Activated CD4-positive, alpha-beta T cell treated with anti-CD3 and anti-CD28 coated beads, Interleukin-2, amount 10 ng/mL, durations not matched to agents 7 days and 5 days (primary cell): ENCODE data around the gene TMEM121. TPM values are rescaled to one million over a fixed set of nuclear protein-coding genes. Genes with fewer than 3 reads are reported as not detected.
A peak's percentile ranks its signal among the peaks of the same experiment; 100 is the strongest.
"Not testable (repeated sequence)": the region's sequence is repeated elsewhere in the genome, so short reads cannot be mapped to it uniquely, and the experiment has no call there.

Experiments
- CTCF ChIA-PET: fragments of 350-600 bp; sonication (Branson Sonifier 250); formaldehyde crosslinking; loops from one replicate; lab custom pipeline; 2021; ENCODE audit warnings: antibody characterized with exemption; lab: Charles Lee
- POLR2A ChIA-PET: fragments of 350-600 bp; sonication (Branson Sonifier 250); formaldehyde crosslinking; loops from one replicate; lab custom pipeline; 2021; ENCODE audit warnings: antibody characterized with exemption; lab: Charles Lee
- DNase-seq: peaks from one replicate; pipeline ENCODE4 v3.0.0-alpha.2; 2020
- H3K27ac Mint-ChIP-seq: one replicate; pipeline ENCODE4 v1.8.0; 2021; ENCODE audit warnings: mild to moderate bottlenecking, moderate library complexity, mixed read lengths
- H3K27me3 Mint-ChIP-seq: one replicate; pipeline ENCODE4 v1.8.0; 2021; ENCODE audit warnings: mixed read lengths
- H3K36me3 Mint-ChIP-seq: one replicate; pipeline ENCODE4 v1.8.0; 2021; ENCODE audit warnings: low read depth, mixed read lengths
- H3K4me1 Mint-ChIP-seq: one replicate; pipeline ENCODE4 v1.8.0; 2021; ENCODE audit warnings: mixed read lengths
- H3K4me3 Mint-ChIP-seq: one replicate; pipeline ENCODE4 v1.8.0; 2021; ENCODE audit warnings: mild to moderate bottlenecking, moderate library complexity, mixed read lengths
- H3K9me3 Mint-ChIP-seq: one replicate; pipeline ENCODE4 v1.8.0; 2021; ENCODE audit warnings: mixed read lengths
- total RNA-seq, 2 experiments: library from RNA; stranded (reverse); gene quantifications; one replicate each; pipeline ENCODE4 v1.2.3, GENCODE V29; 2021

The TMEM121 gene
- total RNA-seq, 2 experiments from 2014 or later = 4.6 TPM

- Mint-ChIP-seq H3K4me1 (no peaks in the 10 kb centered on the region), H3K36me3 (no peaks in the 10 kb centered on the region), H3K4me3 (no peak overlapping the region), H3K27me3 (no peaks in the 10 kb centered on the region), H3K9me3 (peaks cover 28% of the 10 kb centered on the region), H3K27ac (no peak overlapping the region)
- ChIA-PET CTCF (no interaction called here), POLR2A (no interaction called here)
- no peak for DNase-seq
Observed at GRCh38 chr14:105568859-105569766, 42.7 kb downstream of the TMEM121 start.

DNA sequence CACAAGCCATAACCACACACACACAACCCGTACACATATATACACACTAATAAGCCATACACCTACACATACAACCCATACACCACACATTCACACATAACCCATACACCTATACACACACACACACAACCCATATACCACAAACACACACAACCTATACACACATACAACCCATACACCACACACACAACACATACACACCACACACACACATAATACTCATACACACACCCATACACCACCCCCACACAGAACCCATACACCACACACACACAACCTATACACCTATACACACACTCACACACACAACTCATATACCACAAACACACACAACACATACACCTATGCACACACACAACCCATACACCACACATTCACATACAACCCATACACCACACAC, 44.1 kb downstream of the TMEM121 start:
- CTCF ChIA-PET = no interaction called here
- no peaks in the 10 kb centered on the region for H3K27me3 Mint-ChIP-seq
- H3K9me3 Mint-ChIP-seq = peaks cover 28% of the 10 kb centered on the region
- no peak for DNase-seq
- no peaks in the 10 kb centered on the region for H3K36me3 Mint-ChIP-seq
- no peaks in the 10 kb centered on the region for H3K4me1 Mint-ChIP-seq
- POLR2A ChIA-PET = no interaction called here
- H3K27ac Mint-ChIP-seq = peak overlapping the region; percentile 3
- H3K4me3 Mint-ChIP-seq = no peak overlapping the region

DNA sequence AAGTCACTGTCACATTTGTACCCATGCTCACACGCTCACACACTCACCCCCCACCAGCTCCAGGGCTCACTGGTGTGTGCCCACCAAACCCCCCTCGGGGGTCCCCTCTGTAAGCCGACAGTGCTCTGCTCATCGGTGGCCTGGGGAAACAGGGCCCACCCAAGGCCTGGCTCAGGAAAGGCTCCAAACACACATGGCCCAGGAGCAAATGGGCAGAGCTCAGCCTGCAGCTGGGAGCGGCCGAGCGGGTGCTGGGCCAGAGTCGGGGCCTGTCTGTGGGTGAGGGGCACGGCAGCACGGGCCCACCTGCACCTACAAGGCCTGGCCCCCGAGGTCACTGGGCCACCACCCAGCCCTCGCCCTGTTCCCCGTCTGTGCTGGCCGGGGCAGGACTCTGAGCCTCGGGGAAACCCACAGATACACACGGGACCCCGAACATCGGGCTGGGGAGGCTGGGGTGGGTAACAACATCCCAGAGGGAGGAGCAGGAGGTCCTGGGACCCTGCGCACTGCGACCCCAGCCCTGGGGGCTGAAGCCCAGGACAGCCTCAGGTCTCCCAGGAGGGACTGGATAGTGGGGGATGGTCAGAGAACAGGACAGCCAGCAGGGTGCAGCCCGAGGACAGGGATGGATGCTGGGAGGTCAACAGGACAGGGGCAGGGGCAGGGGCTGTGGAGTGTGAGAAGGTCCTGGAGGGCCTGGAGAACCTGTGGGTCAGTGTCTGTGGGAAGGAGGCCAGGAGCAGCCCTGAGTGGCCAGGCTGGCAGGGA, 45.0 kb downstream of the TMEM121 start:
- H3K4me3 Mint-ChIP-seq, H3K27ac Mint-ChIP-seq, CTCF ChIA-PET, H3K4me1 Mint-ChIP-seq, H3K27me3 Mint-ChIP-seq, H3K36me3 Mint-ChIP-seq, POLR2A ChIA-PET, DNase-seq: not testable (repeated sequence)
- H3K9me3 Mint-ChIP-seq = peaks cover 28% of the 10 kb centered on the region

DNA sequence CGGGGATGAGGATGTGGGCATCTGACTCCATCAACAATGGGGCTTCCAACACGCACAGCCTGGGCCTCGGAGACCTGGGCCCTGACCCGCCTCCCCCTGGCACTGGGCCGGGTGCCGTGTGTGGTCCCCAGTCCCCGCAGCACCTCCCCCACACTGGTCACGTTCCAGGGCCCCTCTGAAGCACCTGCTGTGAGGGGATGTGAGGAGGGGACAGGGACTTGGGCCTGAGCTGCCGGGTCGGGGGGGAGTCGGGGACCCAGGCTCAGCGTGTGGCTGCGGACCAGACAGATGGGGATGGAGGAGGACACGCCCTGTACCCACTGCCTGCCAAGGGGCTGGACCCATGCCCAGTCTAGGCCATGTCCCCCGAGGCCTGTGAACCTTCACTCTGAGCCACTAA, 45.7 kb downstream of the TMEM121 start:
- H3K27ac Mint-ChIP-seq = not testable (repeated sequence)

GRCh38 chr14:105573841-105574240, 47.5 kb downstream of the TMEM121 start:
- H3K27me3 Mint-ChIP-seq, CTCF ChIA-PET, H3K27ac Mint-ChIP-seq, DNase-seq, H3K4me3 Mint-ChIP-seq, POLR2A ChIA-PET, H3K4me1 Mint-ChIP-seq, H3K36me3 Mint-ChIP-seq: not testable (repeated sequence)
- H3K9me3 Mint-ChIP-seq = peaks cover 21% of the 10 kb centered on the region

More for the DNA sequence above, 45.7 kb downstream of the TMEM121 start:
- peaks cover 27% of the 10 kb centered on the region for H3K9me3 Mint-ChIP-seq
- H3K36me3 Mint-ChIP-seq, DNase-seq, CTCF ChIA-PET, H3K27me3 Mint-ChIP-seq, POLR2A ChIA-PET, H3K4me3 Mint-ChIP-seq, H3K4me1 Mint-ChIP-seq: not testable (repeated sequence)

DNA sequence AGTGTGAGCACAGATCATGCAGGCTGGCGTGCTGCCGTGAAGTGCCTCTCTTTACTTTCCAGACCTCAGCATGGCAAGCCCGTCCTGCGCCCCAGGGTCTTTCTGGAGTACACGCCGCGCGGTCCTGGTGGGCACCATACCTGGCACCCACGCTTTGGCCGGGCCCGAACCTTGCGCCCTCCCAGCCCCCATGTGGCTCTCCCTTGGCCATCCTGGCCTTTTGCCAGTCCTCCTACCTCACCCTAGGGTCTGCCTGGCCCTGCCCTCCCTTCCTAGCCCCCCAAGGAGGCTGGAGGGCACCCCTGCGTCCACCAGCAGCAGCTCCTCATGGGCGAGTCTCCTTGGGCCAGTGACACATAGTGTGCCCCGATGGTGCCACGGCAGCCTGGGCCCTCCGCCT, 48.0 kb downstream of the TMEM121 start:
- H3K36me3 Mint-ChIP-seq, H3K27ac Mint-ChIP-seq, CTCF ChIA-PET, POLR2A ChIA-PET, H3K27me3 Mint-ChIP-seq, H3K4me3 Mint-ChIP-seq, DNase-seq, H3K4me1 Mint-ChIP-seq: not testable (repeated sequence)
- H3K9me3 Mint-ChIP-seq = peaks cover 15% of the 10 kb centered on the region

DNA sequence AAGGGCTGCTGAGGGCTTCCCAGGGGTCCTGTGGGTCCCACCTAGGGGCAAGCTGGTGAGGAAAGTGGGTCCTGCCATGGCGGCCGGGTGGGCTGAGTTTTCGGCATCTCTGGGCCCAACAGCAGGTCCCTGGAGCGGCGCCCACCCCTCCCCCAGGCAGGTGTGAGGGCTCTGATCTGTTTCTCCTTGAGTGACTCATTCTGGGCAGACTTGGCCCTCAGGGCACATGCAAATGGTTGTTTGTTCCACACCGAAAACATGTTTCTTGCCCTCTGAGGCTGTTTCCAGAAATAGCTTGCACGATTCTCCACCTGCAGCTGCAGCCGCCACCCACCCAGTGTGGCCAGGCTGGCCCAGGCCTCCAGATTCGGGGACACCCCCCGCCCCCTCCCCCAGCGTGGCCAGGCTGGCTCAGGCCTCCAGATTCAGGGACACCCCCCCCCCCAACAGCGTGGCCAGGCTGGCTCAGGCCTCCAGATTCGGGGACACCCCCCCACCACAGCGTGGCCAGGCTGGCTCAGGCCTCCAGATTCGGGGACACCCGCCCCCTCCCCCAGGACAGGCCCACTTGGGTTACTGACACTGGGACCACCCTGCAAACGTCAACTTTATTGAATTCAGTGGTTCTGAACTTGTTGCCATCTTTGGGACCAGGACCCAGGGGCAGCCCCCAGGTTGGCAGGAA, 48.8 kb downstream of the TMEM121 start:
- H3K4me1 Mint-ChIP-seq, DNase-seq, H3K36me3 Mint-ChIP-seq, H3K9me3 Mint-ChIP-seq, CTCF ChIA-PET, H3K27me3 Mint-ChIP-seq, H3K4me3 Mint-ChIP-seq, H3K27ac Mint-ChIP-seq, POLR2A ChIA-PET: not testable (repeated sequence)

GRCh38 chr14:105576525-105577088, 50.2 kb downstream of the TMEM121 start:
- no peaks in the 10 kb centered on the region for H3K4me1 Mint-ChIP-seq
- H3K27ac Mint-ChIP-seq = no peak overlapping the region
- ChIA-PET POLR2A (no interaction called here), CTCF (no interaction called here)
- no peak overlapping the region for H3K4me3 Mint-ChIP-seq
- no peaks in the 10 kb centered on the region for H3K9me3 Mint-ChIP-seq
- no peak for DNase-seq
- no peaks in the 10 kb centered on the region for H3K27me3 Mint-ChIP-seq
- no peaks in the 10 kb centered on the region for H3K36me3 Mint-ChIP-seq

- ChIA-PET CTCF (no interaction called here), POLR2A (no interaction called here)
- Mint-ChIP-seq H3K27ac (no peak overlapping the region), H3K4me1 (no peaks in the 10 kb centered on the region), H3K9me3 (no peaks in the 10 kb centered on the region), H3K27me3 (no peaks in the 10 kb centered on the region), H3K4me3 (no peak overlapping the region), H3K36me3 (no peaks in the 10 kb centered on the region)
- DNase-seq = no peak
Observed at GRCh38 chr14:105577314-105577861, 51.0 kb downstream of the TMEM121 start.

GRCh38 chr14:105578070-105578469, 51.7 kb downstream of the TMEM121 start:
- H3K9me3 Mint-ChIP-seq = no peaks in the 10 kb centered on the region
- ChIA-PET CTCF (no interaction called here), POLR2A (no interaction called here)
- DNase-seq = no peak
- no peak overlapping the region for H3K4me3 Mint-ChIP-seq
- H3K27me3 Mint-ChIP-seq = no peaks in the 10 kb centered on the region
- H3K36me3 Mint-ChIP-seq = no peaks in the 10 kb centered on the region
- no peak overlapping the region for H3K27ac Mint-ChIP-seq
- no peaks in the 10 kb centered on the region for H3K4me1 Mint-ChIP-seq

GRCh38 chr14:105579221-105579620, 52.8 kb downstream of the TMEM121 start:
- POLR2A ChIA-PET, CTCF ChIA-PET, DNase-seq, H3K4me3 Mint-ChIP-seq, H3K36me3 Mint-ChIP-seq, H3K27ac Mint-ChIP-seq, H3K27me3 Mint-ChIP-seq, H3K9me3 Mint-ChIP-seq, H3K4me1 Mint-ChIP-seq: not testable (repeated sequence)
